Stimulated activated CD4-positive, alpha-beta T cell treated with anti-CD3 and anti-CD28 coated beads, Interleukin-1b, Interleukin-23, amount 100 ng/mL, for 1 hour (primary cell): Measurements from ENCODE around the gene GRB10.

Source experiments
- DNase-seq, 2 donors: peaks; one replicate each; pipeline ENCODE4 v3.0.0-alpha.2; 2020; ENCODE audit warnings: low read depth in 2 of 2

Gene GRB10

GRCh38 chr7:50720295-50720694 is 62.4 kb downstream of the GRB10 start:
- no peak for DNase-seq

DNA sequence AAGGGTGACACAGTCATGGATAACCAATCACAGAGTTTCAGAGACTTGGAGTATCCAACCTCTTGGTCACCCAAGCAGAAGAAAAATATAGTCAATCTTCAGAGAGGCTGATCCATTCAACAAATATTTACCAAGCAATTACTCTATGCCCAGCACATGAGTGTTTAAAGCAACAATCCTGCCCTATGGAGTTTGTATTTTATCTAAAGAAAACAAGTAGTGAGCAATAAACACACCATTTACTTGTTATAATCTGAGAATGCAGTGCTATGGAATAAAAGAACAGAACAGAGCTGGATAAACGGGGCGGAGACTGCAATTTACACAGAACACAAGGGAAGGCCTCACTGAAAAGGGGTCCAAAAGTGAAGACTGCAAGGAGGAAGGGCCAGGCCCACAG is 63.8 kb downstream of the GRB10 start:
- DNase-seq, result no peak

GRCh38 chr7:50718311-50718710 is 64.4 kb downstream of the GRB10 start:
- DNase-seq, result no peak

GRCh38 chr7:50717181-50717580 is 65.5 kb downstream of the GRB10 start:
- no peak for DNase-seq

- DNase-seq, result no peak
Measured at GRCh38 chr7:50714857-50715256, 67.8 kb downstream of the GRB10 start.

DNA sequence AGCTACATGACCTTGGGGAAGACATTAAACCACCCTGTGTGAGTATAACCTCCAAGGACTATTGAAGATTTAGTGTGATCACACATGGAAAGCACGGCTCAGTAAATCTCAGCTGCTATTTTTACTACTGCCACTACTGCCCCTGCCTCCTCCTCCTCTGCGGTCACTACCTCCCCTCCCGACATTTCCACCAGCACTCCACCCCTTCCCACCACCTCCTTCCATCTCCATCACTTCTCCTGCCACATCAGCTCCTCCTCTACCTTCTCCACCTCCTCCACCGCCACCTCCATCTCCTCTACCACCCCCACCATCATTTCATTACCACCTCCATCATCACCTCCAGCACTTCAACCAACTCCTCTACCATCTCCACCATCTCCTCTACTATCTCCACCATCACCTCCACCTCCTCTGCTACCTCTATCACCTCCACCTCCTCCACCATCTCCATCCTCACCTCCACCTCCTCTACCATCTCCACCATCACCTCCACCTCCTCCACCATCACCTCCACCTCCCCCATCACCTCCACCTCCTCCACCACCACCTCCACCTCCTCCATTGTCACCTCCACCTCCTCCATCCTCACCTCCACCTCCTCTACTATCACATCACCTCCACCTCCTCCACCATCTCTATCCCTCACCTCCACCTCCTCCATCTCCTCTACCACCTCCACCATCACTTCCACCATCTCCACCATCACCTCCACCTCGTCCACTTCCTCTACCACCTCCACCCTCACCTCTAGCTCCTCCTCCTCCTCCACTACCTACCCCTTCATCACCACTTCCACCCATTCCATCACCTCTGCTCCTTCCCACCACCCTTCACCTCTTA is 69.4 kb downstream of the GRB10 start:
- no peak for DNase-seq

DNA sequence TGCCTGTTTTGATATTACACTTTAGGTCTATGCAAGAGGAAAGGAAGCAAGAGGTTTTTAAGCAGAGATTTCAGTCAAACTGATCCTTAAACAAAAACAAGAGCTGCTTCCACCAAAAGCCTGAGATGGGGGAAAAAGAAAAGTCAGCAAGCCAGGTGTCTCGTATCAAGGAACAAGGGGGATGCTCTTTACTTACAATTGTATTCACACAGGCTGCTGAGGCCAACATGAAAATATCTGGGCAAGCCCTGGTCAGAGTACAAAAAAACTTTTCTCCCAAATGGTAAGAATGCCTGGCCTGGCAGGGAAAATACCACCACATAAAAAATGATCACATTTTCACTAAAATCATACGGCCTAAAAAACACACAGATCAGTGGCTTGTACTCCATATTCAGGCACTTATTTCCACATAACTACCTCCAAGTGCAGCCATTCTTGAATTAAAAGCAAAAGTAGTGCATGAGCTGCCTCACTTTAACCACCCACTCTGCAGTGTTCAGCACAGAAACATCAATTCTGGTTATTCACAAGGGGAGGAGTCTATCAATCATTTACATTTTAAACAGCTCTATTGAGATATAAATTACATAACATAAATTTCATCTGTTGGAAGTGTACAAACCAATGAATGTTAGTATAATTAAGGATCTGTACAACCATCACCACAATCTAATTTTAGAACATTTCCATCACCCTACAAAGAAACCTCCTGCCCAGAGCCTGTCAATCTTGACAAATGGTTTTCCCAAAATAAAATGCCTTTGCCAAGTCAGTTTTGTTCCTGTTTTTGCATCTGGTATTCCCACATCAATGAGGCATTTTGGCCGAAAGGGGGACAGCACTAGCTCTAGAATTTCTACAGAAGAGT is 70.2 kb downstream of the GRB10 start:
- no peak for DNase-seq

DNA sequence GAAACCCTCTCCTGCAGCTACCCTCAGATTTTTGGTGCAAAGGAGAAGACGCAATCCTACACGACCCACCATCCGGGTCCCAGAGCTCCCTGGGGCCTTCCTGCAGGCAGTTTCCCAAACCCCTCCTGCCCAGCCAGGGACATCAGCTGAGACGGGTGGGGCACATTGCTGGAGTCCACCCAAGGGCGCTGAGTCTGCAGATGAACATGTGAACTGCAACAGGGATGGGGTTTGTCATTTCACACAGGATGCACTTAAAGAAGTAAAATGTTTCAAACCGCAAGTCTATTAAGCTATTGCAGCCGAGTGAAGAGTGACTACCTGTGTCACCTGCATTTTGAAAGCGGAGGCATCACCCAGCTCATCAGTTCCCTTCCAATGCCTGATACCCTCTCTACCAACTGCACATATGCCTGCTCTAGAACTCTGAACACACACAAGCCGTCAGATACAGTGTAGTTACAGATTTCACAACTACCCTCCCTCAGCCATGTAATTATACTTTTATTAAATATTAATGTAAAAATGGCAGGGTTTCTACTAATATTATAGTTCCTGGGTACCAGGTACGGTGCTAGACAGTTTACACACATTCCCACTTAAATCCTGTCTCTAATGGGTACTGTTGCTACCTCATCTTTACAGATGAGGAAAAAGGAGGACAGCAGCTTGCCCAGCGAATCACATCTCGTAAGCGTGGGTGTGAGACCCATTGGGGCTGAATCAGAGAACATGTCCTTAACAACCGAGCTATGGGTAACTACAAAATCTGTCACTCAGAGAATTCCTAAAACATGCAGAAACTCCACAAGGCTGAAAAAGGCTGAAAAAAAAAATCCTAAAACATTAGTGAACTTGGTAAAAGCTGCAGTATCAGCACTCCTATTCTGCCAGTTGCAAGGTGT is 71.2 kb downstream of the GRB10 start:
- DNase-seq, result no peak

- DNase-seq, result no peak
Measured at GRCh38 chr7:50710441-50711154, 72.1 kb downstream of the GRB10 start.

GRCh38 chr7:50709151-50709550 is 73.5 kb downstream of the GRB10 start:
- no peak for DNase-seq

- no peak for DNase-seq
Measured at GRCh38 chr7:50707236-50708006, 75.3 kb downstream of the GRB10 start.

GRCh38 chr7:50706469-50706937 is 76.2 kb downstream of the GRB10 start:
- DNase-seq, result no peak

DNA sequence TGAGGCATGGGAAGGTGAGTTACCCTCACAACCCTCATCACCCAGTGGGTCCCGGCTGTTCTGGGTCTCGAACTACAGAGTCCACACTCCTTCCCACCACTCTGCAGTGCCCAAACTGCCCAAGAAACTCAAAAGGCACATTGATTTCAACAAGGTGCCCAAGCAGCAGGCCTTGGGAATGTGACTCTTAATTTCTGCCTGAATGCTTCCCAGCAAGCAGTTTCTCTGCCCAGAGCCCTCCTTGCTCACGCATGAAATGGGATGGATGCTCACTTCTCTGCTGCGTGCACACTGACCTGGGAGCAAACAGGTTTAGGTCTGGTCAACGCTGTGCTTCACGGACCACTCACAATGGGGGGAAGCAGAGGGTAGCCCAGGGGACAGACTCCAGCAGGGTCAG is 77.9 kb downstream of the GRB10 start:
- DNase-seq, result no peak

- DNase-seq, result no peak
Measured at GRCh38 chr7:50703654-50704053, 79.0 kb downstream of the GRB10 start.

GRCh38 chr7:50699143-50699542 is 83.6 kb downstream of the GRB10 start:
- DNase-seq, result no peak

- DNase-seq, result no peak
Measured at GRCh38 chr7:50697748-50698147, 84.9 kb downstream of the GRB10 start.

GRCh38 chr7:50696810-50697582 is 85.7 kb downstream of the GRB10 start:
- no peak for DNase-seq

- no peak for DNase-seq
Measured at GRCh38 chr7:50695026-50695425, 87.7 kb downstream of the GRB10 start.

DNA sequence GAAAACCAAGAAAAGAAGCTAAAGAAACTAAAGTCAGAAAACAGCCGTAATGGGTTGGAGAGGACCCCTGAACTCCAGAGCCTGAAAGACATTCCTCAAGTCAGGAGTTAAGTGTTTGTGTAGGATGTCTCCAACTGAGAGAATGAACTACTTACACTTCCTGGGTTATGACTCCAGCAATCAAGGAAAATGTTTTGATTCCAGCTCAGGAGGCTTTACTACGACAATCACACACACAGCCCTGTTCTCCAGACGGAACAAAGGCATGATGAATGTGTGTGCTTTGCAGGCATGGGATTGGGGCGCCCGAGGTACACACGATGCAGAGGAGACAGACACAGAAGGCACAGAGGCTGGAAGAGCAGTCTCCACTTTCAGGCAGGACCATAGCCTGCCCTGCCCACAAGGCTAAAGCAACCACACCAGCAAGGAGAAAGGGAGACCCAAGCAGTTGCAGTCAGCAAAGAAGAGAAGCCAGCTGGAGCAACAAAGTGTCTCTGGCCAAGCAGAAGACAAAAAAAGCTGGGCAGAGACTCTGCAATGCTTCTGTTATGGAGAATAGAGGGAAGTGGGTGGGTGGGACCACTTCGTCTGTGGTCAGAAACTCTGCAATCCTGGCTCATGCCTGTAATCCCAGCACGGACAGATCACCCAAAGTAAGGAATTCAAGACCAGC is 89.1 kb downstream of the GRB10 start:
- DNase-seq, result no peak
